Endothelial cell of umbilical vein (primary cell): Measurements from ENCODE around the gene SYNE3. TPM values are rescaled to one million over a fixed set of nuclear protein-coding genes. Genes with fewer than 3 reads are reported as not detected.

Experiments
- BruUV-seq: library from RNA; stranded (reverse); fragments of 400-500 nt; replicated peaks from 2 replicates; lab custom pipeline; 2021; lab: Mats Ljungman, UMichigan
- CTCF ChIA-PET: fragments of 300-600, 350-600 bp; sonication (Branson Sonifier 250); formaldehyde crosslinking; loops from one replicate; lab custom pipeline; 2021; ENCODE audit warnings: antibody characterized with exemption, inconsistent platforms; lab: Charles Lee
- POLR2A ChIA-PET: fragments of 300-600, 350-600 bp; sonication (Branson Sonifier 250); formaldehyde crosslinking; loops from one replicate; lab custom pipeline; 2021; ENCODE audit warnings: antibody characterized with exemption, inconsistent platforms; lab: Charles Lee
- DNase-seq: peaks from one replicate; pipeline ENCODE4 v3.0.0-alpha.2; 2011; ENCODE audit warnings: low read depth, low spot score
- FAIRE-seq: peaks from 2 replicates; lab custom pipeline; 2011; peaks lifted over from hg19 to GRCh38; lab: Jason Lieb, UNC
- H2AFZ ChIP-seq: 2 replicates; pipeline ENCODE4 v1.6.0; 2012; ENCODE audit warnings: low read depth, low read length, control low read depth, inconsistent platforms
- H3K27ac ChIP-seq: 2 replicates; pipeline ENCODE4 v1.5.1; 2011; ENCODE audit warnings: low read depth, mild to moderate bottlenecking, control low read depth, low read length, moderate library complexity; ENCODE audit not compliant: insufficient read depth
- H3K27me3 ChIP-seq, 2 experiments: 2 replicates each; pipeline versions ENCODE4 v1.6.0 to v1.6.1; 2011; ENCODE audit warnings: low read length in 2 of 2, mixed read lengths in 1 of 2; ENCODE audit not compliant: control insufficient read depth in 2 of 2, insufficient read depth in 2 of 2
- H3K36me3 ChIP-seq, 2 experiments: 2 replicates in 1 of 2; 3 replicates in 1 of 2; pipeline ENCODE4 v1.5.1; 2011; ENCODE audit warnings: low read length in 2 of 2, mild to moderate bottlenecking in 1 of 2, moderate library complexity in 1 of 2; ENCODE audit not compliant: control insufficient read depth in 2 of 2, insufficient read depth in 2 of 2; ENCODE audit errors: extremely low read depth in 1 of 2
- H3K4me1 ChIP-seq: 3 replicates; pipeline ENCODE4 v1.5.1; 2011; ENCODE audit warnings: mild to moderate bottlenecking, low read length; ENCODE audit not compliant: control insufficient read depth, insufficient read depth; ENCODE audit errors: extremely low read depth
- H3K4me2 ChIP-seq: 2 replicates; pipeline ENCODE4 v1.6.1; 2011; ENCODE audit warnings: low read length, control low read depth, mixed read lengths; ENCODE audit not compliant: insufficient read depth
- H3K4me3 ChIP-seq, 3 experiments: fragments of 200-600 bp in 1 of 3; sonication (generic), shearing (Covaris generic) in 1 of 3; replicated peaks in 1 of 3; 2 replicates each; pipeline ENCODE4 v1.5.1; 2011 to 2016; ENCODE audit warnings: control low read depth in 3 of 3, low read length in 3 of 3, mild to moderate bottlenecking in 2 of 3, inconsistent platforms in 1 of 3, low read depth in 1 of 3, moderate library complexity in 1 of 3; ENCODE audit not compliant: insufficient read depth in 1 of 3
- H3K79me2 ChIP-seq: 2 replicates; pipeline ENCODE4 v1.6.0; 2012; ENCODE audit warnings: low read length, inconsistent platforms; ENCODE audit not compliant: control insufficient read depth, insufficient read depth
- H3K9ac ChIP-seq: replicated peaks from 2 replicates; pipeline ENCODE3; 2011; ENCODE audit warnings: low read length, control low read depth; ENCODE audit not compliant: insufficient read depth; ENCODE audit errors: extremely low read depth
- H3K9me1 ChIP-seq: replicated peaks from 3 replicates; pipeline ENCODE4 v1.6.0; 2011; ENCODE audit warnings: mild to moderate bottlenecking, low read length; ENCODE audit not compliant: control insufficient read depth, insufficient read depth; ENCODE audit errors: extremely low read depth
- H3K9me3 ChIP-seq: replicated peaks from 2 replicates; pipeline ENCODE4 v1.5.1; 2012; ENCODE audit warnings: low read length, inconsistent platforms; ENCODE audit not compliant: control insufficient read depth, insufficient read depth
- H4K20me1 ChIP-seq: replicated peaks from 2 replicates; pipeline ENCODE3; 2011; ENCODE audit warnings: mild to moderate bottlenecking, low read length; ENCODE audit not compliant: control insufficient read depth, insufficient read depth; ENCODE audit errors: extremely low read depth
- EZH2 ChIP-seq: IDR thresholded peaks from 2 replicates; pipeline ENCODE4 v1.6.1; 2012; ENCODE audit warnings: borderline replicate concordance, low read depth, mild to moderate bottlenecking, moderate library complexity, low read length, inconsistent platforms; ENCODE audit not compliant: severe bottlenecking
- FOS ChIP-seq: IDR thresholded peaks from 2 replicates; pipeline ENCODE4 v1.6.1; 2011; ENCODE audit warnings: mild to moderate bottlenecking, low read length, moderate library complexity, borderline replicate concordance; ENCODE audit not compliant: insufficient read depth
- GATA2 ChIP-seq: IDR thresholded peaks from 2 replicates; pipeline ENCODE4 v1.7.0; 2011; ENCODE audit warnings: low read depth, mild to moderate bottlenecking, moderate library complexity, mixed read lengths, low read length; ENCODE audit not compliant: insufficient read length, insufficient read depth
- JUN ChIP-seq: IDR thresholded peaks from 2 replicates; pipeline ENCODE4 v1.6.1; 2011; ENCODE audit warnings: borderline replicate concordance, low read depth; ENCODE audit not compliant: insufficient read length, insufficient read depth
- MYC ChIP-seq: IDR thresholded peaks from one replicate; pipeline ENCODE4 v1.6.1; 2011; ENCODE audit warnings: mild to moderate bottlenecking, low read depth, low read length
- POLR2A ChIP-seq: IDR thresholded peaks from 2 replicates; pipeline ENCODE4 v1.6.1; 2012; ENCODE audit warnings: low read depth, mild to moderate bottlenecking, control low read depth, low read length
- POLR2AphosphoS5 ChIP-seq: IDR thresholded peaks from 2 replicates; pipeline ENCODE4 v1.6.1; 2012; ENCODE audit warnings: low read depth, mild to moderate bottlenecking, control low read depth, low read length, moderate library complexity; ENCODE audit not compliant: insufficient read depth
- dilution Hi-C: fragments of 300-500 bp; cut with MboI; formaldehyde crosslinking; loops from one replicate; pipeline ENCODE4 v1.15.0; 2019; ENCODE audit warnings: low sequenced_read_pairs; ENCODE audit not compliant: extremely low pct_ligation_motif_present
- intact Hi-C: fragments of 100-400 bp; cut with micrococcal nuclease; formaldehyde crosslinking; loops from one replicate; pipeline ENCODE4 v1.10.0; 2022
- polyA plus RNA-seq, 4 experiments: library from polyadenylated mRNA; depleted of rRNA in 3 of 4; stranded (reverse) in 3 of 4; unstranded in 1 of 4; fragments of >200 nt; gene quantifications; 2 replicates each; pipeline versions ENCODE4 v1.2.1 to v1.2.3, GENCODE V29; 2011 to 2012; ENCODE audit warnings: missing spikeins in 1 of 4
- total RNA-seq: library from RNA; stranded (reverse); gene quantifications from 2 replicates; pipeline ENCODE4 v1.2.3, GENCODE V29; 2021
- TF ChIP-seq, protein P1 (sequence below), 2 donors: IDR thresholded peaks; 1 replicate in 1 of 2; 2 replicates in 1 of 2; pipeline ENCODE4 v1.5.1; 2011; ENCODE audit warnings: low read length in 2 of 2, mild to moderate bottlenecking in 2 of 2, moderate library complexity in 2 of 2, control low read depth in 1 of 2, inconsistent platforms in 1 of 2, low read depth in 1 of 2; ENCODE audit not compliant: insufficient read depth in 1 of 2; ENCODE audit errors: extremely low read depth in 1 of 2
- TF ChIP-seq, protein P2 (sequence below): IDR thresholded peaks from 2 replicates; pipeline ENCODE4 v1.6.1; 2011; ENCODE audit not compliant: insufficient read depth, insufficient read length

Gene SYNE3
- total and polyA plus RNA-seq, 2 donors (not counting 3 experiments of a cell fraction or from before 2014, with no cell fraction given), result 3.0 to 18.8 TPM

DNA sequence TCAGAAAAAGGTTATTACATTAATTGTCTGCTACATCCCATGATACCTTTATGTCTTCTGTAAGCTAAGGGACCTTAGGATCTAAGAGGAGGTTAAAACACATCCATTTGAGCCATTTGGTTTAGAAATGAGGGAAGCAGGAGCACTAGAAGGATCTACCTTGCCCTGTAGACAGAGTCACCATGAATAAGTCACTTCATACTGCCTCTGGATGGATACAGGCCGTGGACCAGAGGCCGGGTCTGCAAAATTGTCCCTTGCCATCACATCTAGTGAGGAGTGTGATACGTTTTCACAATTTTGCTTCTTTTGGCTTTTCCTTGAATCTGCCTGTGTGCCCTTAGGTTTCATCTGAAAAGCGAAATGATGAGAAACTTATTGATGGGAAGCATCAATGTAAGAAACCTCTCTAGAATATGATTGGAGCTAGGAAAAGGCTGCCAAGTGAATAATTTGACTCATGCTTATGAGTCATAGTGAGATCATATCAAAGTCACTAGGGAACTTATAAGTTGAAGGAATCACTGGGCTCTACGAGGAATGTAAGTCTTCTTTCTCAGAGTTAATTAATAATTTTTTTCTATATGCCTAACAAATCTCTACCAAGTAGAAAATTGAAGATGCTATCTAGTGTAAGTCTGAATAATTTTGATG, 29.2 kb upstream of the SYNE3 start:
- POLR2A ChIA-PET, result interaction anchor here (0.6 kb wide), 1 partner anchor 11 kb away, joined by 3 read pairs; the partner anchor contains the start of gene GLRX5

More for the DNA sequence above, 29.2 kb upstream of the SYNE3 start:
- Histone ChIP-seq H3K4me1 (peaks cover 40% of the 10 kb centered on the region), H3K9ac (no peak overlapping the region), H4K20me1 (no peaks in the 10 kb centered on the region), H2AFZ (no peak overlapping the region), H3K9me3 (no peaks in the 10 kb centered on the region), H3K27me3 (no peaks in the 10 kb centered on the region), H3K4me3 (peak overlapping the region in 1 of 3 experiments; percentile 16), H3K4me2 (peak overlapping the region; percentile 54), H3K36me3 (no peaks in the 10 kb centered on the region), H3K9me1 (no peaks in the 10 kb centered on the region), H3K79me2 (peaks cover 27% of the 10 kb centered on the region), H3K27ac (peak overlapping the region; percentile 72)
- FAIRE-seq (peak; percentile 95), DNase-seq (peak; percentile 82)
- dilution Hi-C loops (no loop called here), intact Hi-C loops (no loop called here)
- TF ChIP-seq GATA2 (no peak), EZH2 (no peak), POLR2AphosphoS5 (no peak), MYC (no peak), FOS (peak; percentile 95), POLR2A (no peak), JUN (peak; percentile 97)
- TF ChIP-seq, protein P1, sequence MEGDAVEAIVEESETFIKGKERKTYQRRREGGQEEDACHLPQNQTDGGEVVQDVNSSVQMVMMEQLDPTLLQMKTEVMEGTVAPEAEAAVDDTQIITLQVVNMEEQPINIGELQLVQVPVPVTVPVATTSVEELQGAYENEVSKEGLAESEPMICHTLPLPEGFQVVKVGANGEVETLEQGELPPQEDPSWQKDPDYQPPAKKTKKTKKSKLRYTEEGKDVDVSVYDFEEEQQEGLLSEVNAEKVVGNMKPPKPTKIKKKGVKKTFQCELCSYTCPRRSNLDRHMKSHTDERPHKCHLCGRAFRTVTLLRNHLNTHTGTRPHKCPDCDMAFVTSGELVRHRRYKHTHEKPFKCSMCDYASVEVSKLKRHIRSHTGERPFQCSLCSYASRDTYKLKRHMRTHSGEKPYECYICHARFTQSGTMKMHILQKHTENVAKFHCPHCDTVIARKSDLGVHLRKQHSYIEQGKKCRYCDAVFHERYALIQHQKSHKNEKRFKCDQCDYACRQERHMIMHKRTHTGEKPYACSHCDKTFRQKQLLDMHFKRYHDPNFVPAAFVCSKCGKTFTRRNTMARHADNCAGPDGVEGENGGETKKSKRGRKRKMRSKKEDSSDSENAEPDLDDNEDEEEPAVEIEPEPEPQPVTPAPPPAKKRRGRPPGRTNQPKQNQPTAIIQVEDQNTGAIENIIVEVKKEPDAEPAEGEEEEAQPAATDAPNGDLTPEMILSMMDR (IDR thresholded peaks at IDR 0.05; ENCODE audit: extremely low read depth in 1 of 2, insufficient read depth in 1 of 2, low read depth in 1 of 2, low read length in 2 of 2), result no peak
- TF ChIP-seq, protein P2, sequence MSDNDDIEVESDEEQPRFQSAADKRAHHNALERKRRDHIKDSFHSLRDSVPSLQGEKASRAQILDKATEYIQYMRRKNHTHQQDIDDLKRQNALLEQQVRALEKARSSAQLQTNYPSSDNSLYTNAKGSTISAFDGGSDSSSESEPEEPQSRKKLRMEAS, result no peak
- no TSS peak for BruUV-seq
- CTCF ChIA-PET, result interaction anchor here (1.0 to 4.2 kb wide), 8 partner anchors 9 to 228 kb away, joined by 3 to 19 read pairs (median 4); no protein-coding TSS in a partner anchor
